ENCODE data around the gene OR10A2.

DNA sequence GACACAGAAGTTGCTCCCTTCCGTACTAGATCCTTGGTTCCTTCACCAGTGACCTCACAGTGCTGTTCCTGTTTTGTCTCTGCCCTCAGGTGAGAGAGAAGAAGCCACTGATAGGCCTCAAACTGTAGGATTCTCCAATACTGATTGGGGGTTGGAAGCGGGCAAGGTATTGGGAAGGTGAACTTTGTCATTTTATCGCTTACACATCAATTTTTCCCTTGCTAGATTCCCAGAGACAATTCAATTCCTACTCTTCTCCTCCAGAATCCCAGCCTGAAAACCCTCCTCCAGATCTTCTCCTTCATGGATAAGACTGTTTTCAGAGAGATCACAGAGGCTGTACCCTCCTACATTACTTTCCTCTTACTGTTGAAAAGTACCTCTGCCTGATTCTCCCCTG, 48.5 kb downstream of the OR10A2 start:
- TF ChIP-seq, protein P1, sequence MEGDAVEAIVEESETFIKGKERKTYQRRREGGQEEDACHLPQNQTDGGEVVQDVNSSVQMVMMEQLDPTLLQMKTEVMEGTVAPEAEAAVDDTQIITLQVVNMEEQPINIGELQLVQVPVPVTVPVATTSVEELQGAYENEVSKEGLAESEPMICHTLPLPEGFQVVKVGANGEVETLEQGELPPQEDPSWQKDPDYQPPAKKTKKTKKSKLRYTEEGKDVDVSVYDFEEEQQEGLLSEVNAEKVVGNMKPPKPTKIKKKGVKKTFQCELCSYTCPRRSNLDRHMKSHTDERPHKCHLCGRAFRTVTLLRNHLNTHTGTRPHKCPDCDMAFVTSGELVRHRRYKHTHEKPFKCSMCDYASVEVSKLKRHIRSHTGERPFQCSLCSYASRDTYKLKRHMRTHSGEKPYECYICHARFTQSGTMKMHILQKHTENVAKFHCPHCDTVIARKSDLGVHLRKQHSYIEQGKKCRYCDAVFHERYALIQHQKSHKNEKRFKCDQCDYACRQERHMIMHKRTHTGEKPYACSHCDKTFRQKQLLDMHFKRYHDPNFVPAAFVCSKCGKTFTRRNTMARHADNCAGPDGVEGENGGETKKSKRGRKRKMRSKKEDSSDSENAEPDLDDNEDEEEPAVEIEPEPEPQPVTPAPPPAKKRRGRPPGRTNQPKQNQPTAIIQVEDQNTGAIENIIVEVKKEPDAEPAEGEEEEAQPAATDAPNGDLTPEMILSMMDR (IDR thresholded peaks at IDR 0.05), result no peak
- no peak for TF ChIP-seq EP300 (IDR thresholded peaks at IDR 0.05)
